NCI-H1694 treated with DMSO at 0.1 percent for 48 hours (cell line): ENCODE data around the gene TMEM81.
A peak's percentile ranks its signal among the peaks of the same experiment; 100 is the strongest.

Source experiments
- DNase-seq: peaks from one replicate; lab custom pipeline; 2025; lab: John Stamatoyannopoulos, UW

TMEM81 gene

GRCh38 chr1:205059660-205060059 lies 24.6 kb downstream of the TMEM81 start:
- no peak for DNase-seq

- no peak for DNase-seq
Observed at GRCh38 chr1:205058853-205059252, 25.4 kb downstream of the TMEM81 start.

GRCh38 chr1:205057808-205058575 lies 26.3 kb downstream of the TMEM81 start:
- no peak for DNase-seq

GRCh38 chr1:205056956-205057568 lies 27.2 kb downstream of the TMEM81 start:
- DNase-seq, result no peak

- DNase-seq, result no peak
Observed at GRCh38 chr1:205056188-205056611, 28.1 kb downstream of the TMEM81 start.

- no peak for DNase-seq
Observed at GRCh38 chr1:205054013-205054412, 30.2 kb downstream of the TMEM81 start.

- no peak for DNase-seq
Observed at GRCh38 chr1:205053296-205053695, 31.0 kb downstream of the TMEM81 start.

GRCh38 chr1:205052690-205053089 lies 31.6 kb downstream of the TMEM81 start:
- DNase-seq, result no peak

- DNase-seq, result no peak
Observed at GRCh38 chr1:205049479-205049878, 34.8 kb downstream of the TMEM81 start.

GRCh38 chr1:205048382-205048781 lies 35.9 kb downstream of the TMEM81 start:
- peak; percentile 78 for DNase-seq

- no peak for DNase-seq
Observed at GRCh38 chr1:205047764-205048231, 36.5 kb downstream of the TMEM81 start.

- DNase-seq, result no peak
Observed at GRCh38 chr1:205046870-205047269, 37.4 kb downstream of the TMEM81 start.

GRCh38 chr1:205045146-205045545 lies 39.1 kb downstream of the TMEM81 start:
- no peak for DNase-seq

- no peak for DNase-seq
Observed at GRCh38 chr1:205044741-205045140, 39.5 kb downstream of the TMEM81 start.

- no peak for DNase-seq
Observed at GRCh38 chr1:205043866-205044265, 40.4 kb downstream of the TMEM81 start.

- DNase-seq, result peak; percentile 86
Observed at GRCh38 chr1:205042911-205043806, 41.1 kb downstream of the TMEM81 start, which contains the start of gene CNTN2. Gene CNTN2, plus strand, starts transcription at chr1:205043212. Its CDS starts 9,974 bp downstream, at chr1:205053186.

- peak; percentile 53 for DNase-seq
Observed at GRCh38 chr1:205041998-205042910, 42.0 kb downstream of the TMEM81 start.

GRCh38 chr1:205041001-205041715 lies 43.1 kb downstream of the TMEM81 start:
- peak; percentile 20 for DNase-seq

GRCh38 chr1:205038132-205038786 lies 46.0 kb downstream of the TMEM81 start:
- DNase-seq, result no peak

GRCh38 chr1:205037539-205037938 lies 46.7 kb downstream of the TMEM81 start:
- no peak for DNase-seq
